ENCODE results near the gene TMED5.

DNA sequence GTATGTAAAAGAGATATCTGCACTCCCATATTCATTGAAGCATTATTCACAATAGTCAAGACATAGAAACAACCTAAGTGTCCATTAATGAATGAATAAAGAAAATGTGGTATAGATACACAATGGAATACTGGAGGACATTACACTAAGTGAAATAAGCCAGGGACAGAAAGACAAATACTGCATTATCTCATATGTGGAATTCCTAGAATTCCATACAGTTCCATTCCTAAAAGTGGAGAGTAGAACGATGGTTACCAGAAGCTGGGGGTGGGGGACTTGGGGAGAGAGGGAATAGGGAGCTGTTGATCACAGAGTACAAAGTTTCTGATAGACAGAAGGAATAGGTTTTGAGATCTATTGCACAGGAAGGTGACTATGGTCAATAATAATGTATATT is 7.4 kb downstream of the TMED5 start:
- TF ChIP-seq, protein P1, sequence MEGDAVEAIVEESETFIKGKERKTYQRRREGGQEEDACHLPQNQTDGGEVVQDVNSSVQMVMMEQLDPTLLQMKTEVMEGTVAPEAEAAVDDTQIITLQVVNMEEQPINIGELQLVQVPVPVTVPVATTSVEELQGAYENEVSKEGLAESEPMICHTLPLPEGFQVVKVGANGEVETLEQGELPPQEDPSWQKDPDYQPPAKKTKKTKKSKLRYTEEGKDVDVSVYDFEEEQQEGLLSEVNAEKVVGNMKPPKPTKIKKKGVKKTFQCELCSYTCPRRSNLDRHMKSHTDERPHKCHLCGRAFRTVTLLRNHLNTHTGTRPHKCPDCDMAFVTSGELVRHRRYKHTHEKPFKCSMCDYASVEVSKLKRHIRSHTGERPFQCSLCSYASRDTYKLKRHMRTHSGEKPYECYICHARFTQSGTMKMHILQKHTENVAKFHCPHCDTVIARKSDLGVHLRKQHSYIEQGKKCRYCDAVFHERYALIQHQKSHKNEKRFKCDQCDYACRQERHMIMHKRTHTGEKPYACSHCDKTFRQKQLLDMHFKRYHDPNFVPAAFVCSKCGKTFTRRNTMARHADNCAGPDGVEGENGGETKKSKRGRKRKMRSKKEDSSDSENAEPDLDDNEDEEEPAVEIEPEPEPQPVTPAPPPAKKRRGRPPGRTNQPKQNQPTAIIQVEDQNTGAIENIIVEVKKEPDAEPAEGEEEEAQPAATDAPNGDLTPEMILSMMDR (conservative IDR thresholded peaks at IDR 0.05) = no peak
- no peak for TF ChIP-seq EZH2 (IDR thresholded peaks at IDR 0.05; ENCODE audit: low read depth)

Measured in PC-9 (cell line).